Right ventricle myocardium inferior (tissue), 1 donor: ENCODE data around the gene UGT2B11. TPM values are rescaled to one million over a fixed set of nuclear protein-coding genes. Genes with fewer than 3 reads are reported as not detected.
"Not testable (repeated sequence)": the region's sequence is repeated elsewhere in the genome, so short reads cannot be mapped to it uniquely, and the experiment has no call there.

Experiments used
- ATAC-seq: fragments of 200-7000 bp; cut with Tn5 transposase; one replicate; pipeline ENCODE4 v1.9.1; 2020; ENCODE audit warnings: mild to moderate bottlenecking, moderate library complexity
- DNase-seq: peaks from one replicate; pipeline ENCODE4 v3.0.0; 2021; ENCODE audit errors: missing footprints
- intact Hi-C: fragments of 100-400 bp; cut with DNase I; formaldehyde crosslinking; loops from one replicate; pipeline ENCODE4 v1.11.0; 2022
- long read RNA-seq: library from polyadenylated mRNA; unstranded; transcript quantifications from one replicate; pipeline ENCODE4 v2.0.0, GENCODE V29; 2021
- total RNA-seq: library from RNA; stranded (reverse); fragmentation: NEBNext Ultra II Directional; extraction: Animal tissue kit (Norgen Biotek cat#: 25700); gene quantifications from one replicate; pipeline ENCODE4 v1.2.1, GENCODE V29; 2021
- donor health status: DM: no; HTN: yes; CAD: no; lungs with severe emphysema.

Gene UGT2B11
- total RNA-seq, result not detected
- long read RNA-seq, result 0 reads

GRCh38 chr4:69214716-69215115 is at the start of gene UGT2B11:
UGT2B11 (minus strand) TSS chr4:69214748; CDS start chr4:69214722, 26 bp downstream.
- intact Hi-C loops, result no loop called here
- no peak for ATAC-seq
- no peak for DNase-seq

DNA sequence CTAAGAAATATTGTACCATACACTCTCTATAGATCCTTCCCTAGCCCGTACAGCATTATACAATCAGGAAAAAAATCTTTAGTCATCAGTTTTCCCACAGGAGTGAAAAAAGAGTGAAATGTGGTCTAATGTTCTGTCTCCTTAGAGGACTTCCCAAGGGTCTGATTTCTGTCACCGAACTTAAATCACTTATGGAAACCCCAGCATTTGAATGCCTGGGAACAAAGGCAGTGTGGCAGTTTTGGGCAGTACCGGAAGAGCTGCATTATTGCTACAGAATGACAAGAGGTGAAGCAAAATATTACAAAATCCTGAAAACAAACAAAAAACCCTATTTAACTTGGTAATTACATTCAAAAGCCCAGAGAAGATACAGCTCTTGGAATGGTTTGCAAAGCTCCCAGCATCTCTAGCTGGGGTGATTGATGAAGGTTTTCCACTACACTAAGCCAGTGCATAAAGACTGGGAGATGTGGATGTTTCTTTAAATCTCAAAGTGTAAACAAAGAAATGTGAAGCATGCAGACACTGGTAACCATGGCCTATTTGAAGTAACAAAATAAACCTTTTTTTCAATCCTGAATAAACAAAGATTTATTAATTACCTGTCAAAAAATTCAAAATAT is 38.7 kb upstream of the UGT2B11 start:
- intact Hi-C loops, ATAC-seq, DNase-seq: not testable (repeated sequence)

- DNase-seq, intact Hi-C loops, ATAC-seq: not testable (repeated sequence)
Observed at GRCh38 chr4:69250884-69251283, 36.3 kb upstream of the UGT2B11 start.

- DNase-seq, intact Hi-C loops, ATAC-seq: not testable (repeated sequence)
Observed at GRCh38 chr4:69242562-69243240, 28.2 kb upstream of the UGT2B11 start.

DNA sequence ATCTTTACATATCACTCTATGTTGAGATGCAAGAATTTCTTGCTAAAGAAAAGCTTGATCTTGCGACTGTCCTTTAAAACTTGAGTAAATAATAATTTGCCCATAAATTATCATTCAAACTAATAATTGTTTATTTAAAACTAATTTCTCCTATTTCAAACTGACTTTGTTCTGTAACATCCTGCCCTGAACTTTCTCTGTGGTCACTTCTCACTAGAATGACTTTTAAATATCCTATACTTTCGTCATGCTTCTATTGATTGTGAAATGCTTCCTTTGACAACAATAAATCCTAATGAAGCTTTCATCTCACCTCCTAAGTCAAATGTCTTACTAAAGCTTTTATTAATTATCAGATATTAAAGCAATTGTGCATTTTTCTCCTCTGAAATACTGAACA is 27.2 kb upstream of the UGT2B11 start:
- intact Hi-C loops, ATAC-seq, DNase-seq: not testable (repeated sequence)

DNA sequence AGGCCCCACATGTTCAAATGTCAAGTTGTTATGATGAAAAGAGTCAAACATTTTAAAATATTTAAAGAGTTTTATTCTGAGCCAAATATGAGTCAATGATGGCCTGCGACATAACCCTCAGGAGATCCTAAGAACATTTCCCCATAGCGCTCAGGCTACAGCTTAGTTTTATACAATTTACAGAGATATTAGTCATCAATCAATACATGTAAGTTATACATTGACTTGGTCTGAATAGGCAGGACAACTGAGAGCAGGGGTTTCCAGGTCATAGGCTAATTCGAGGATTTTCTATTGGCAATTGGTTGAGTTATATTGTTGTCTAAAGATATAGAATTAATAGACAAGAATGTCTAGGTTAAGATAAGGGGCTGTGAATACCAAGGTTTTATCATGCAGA is 26.2 kb upstream of the UGT2B11 start:
- ATAC-seq, DNase-seq, intact Hi-C loops: not testable (repeated sequence)

GRCh38 chr4:69239557-69240168 is 25.1 kb upstream of the UGT2B11 start:
- intact Hi-C loops, result no loop called here
- ATAC-seq, result no peak
- no peak for DNase-seq

GRCh38 chr4:69239092-69239491 is 24.5 kb upstream of the UGT2B11 start:
- DNase-seq (no peak), ATAC-seq (no peak)
- intact Hi-C loops, result no loop called here

DNA sequence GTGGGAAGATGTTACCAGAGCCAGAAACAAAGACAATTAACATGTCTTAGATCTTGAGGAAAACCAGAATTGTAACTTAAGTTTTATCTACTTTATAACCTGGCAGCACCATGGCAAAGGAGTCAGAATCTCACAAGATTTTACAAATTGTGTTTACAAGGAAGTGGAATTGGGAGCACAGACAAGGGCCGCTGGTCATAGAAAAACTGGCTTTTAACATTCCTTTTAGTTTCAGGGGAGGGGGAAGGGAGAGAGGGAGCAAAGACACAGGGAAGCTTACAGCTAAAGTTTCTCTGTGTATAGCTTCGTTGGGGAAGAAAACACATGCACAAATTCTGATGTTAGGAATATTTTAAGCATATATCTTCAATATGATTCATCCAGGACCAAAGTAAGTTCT is 10.3 kb upstream of the UGT2B11 start:
- intact Hi-C loops, result no loop called here
- ATAC-seq (no peak), DNase-seq (no peak)

DNA sequence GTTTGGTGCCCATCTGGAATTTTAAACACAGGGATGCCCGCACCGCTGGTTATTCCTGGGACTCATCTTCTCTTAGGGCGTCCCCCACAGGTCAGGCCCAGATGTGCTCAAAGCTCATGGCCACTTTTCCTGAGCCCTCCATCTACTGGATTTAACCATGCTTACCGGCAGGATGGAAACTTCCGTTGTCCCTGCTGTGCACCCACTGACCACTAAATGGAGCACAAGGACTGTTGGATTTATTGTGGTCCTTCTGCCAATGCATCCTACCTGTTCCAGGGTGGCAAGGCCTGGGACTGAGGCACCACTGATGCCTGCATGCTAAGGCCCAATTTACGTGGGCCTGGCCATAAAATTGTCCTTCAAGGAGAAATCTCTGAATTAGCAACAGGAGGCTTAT is 8.7 kb upstream of the UGT2B11 start:
- ATAC-seq, DNase-seq, intact Hi-C loops: not testable (repeated sequence)

- ATAC-seq, DNase-seq: not testable (repeated sequence)
Observed at GRCh38 chr4:69218491-69218890, 3.9 kb upstream of the UGT2B11 start.

GRCh38 chr4:69210911-69211310 is 3.6 kb downstream of the UGT2B11 start:
- ATAC-seq, result no peak
- intact Hi-C loops, result no loop called here
- no peak for DNase-seq

More at GRCh38 chr4:69218491-69218890, 3.9 kb upstream of the UGT2B11 start:
- intact Hi-C loops, result not testable (repeated sequence)

DNA sequence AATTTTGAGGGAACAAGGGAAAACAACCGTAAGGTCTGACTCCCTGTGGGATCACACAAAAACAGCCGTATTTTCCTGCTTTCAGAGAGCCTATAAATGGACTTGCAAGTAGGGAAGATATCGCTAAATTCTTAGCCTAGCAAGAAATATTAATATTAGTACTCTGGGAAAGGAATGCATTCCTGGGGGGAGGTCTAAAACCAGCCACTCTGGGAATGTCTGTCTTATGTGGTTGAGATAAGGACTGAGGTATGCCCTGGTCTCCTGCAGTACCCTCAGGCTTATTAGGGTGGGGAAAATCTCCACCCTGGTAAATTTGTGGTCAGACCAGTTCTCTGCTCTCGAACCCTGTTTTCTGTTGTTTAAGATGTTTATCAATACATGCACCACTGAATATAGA is 16.0 kb downstream of the UGT2B11 start:
- intact Hi-C loops, ATAC-seq, DNase-seq: not testable (repeated sequence)

DNA sequence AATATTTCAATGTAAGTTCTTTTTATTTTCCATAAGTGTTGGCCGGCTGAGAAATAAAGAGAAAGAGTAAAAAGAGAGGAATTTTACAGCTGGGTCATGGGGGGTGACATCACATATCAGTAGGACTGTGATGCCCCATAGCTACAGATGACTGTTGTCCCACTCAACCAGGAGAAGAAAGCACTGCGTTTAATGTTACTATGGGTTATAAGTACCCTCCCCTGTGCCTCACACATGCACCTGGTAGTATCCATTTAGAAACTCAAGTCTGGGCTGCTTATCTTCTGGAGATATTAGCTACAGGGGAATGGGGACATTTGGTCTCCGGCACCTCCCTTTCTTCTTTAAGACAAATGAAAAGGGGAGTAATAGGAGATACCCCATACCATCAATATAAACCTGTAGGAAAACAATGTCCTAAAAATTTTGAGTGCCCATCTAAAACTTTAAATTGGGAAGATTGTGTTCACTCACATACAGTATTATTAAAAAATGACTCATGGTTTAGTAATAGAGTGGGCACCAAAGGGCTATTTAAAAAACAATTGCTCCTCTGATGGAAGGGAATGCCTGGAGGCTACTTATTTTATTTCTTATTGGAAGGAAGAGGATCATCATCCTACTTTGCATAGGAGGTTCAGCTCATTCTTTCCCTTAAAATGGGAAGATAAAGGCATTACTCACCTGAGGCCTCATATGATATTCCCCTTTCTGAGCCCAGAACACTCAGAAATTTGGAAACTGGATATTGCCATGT is 18.2 kb downstream of the UGT2B11 start:
- intact Hi-C loops, result no loop called here
- DNase-seq (no peak), ATAC-seq (no peak)

- no peak for DNase-seq
- no peak for ATAC-seq
- intact Hi-C loops, result no loop called here
Observed at GRCh38 chr4:69194166-69194565, 20.4 kb downstream of the UGT2B11 start.

DNA sequence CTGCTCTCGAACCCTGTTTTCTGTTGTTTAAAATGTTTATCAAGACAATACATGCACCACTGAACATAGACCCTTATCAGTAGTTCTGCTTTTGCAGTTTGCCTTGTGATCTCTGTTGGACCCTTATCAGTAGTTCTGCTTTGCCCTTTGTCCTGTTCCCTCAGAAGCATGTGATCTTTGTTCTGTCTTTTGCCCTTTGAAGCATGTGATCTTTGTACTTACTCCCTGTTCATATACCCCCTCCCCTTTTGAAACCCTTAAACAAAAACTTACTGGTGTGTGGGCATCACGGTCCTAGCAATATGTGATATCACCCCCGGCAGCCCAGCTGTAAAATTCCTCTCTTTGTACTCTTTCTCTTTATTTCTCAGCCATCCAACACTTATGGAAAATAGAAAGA is 22.6 kb downstream of the UGT2B11 start:
- DNase-seq, ATAC-seq, intact Hi-C loops: not testable (repeated sequence)

GRCh38 chr4:69190621-69191020 is 23.9 kb downstream of the UGT2B11 start:
- intact Hi-C loops, ATAC-seq, DNase-seq: not testable (repeated sequence)

DNA sequence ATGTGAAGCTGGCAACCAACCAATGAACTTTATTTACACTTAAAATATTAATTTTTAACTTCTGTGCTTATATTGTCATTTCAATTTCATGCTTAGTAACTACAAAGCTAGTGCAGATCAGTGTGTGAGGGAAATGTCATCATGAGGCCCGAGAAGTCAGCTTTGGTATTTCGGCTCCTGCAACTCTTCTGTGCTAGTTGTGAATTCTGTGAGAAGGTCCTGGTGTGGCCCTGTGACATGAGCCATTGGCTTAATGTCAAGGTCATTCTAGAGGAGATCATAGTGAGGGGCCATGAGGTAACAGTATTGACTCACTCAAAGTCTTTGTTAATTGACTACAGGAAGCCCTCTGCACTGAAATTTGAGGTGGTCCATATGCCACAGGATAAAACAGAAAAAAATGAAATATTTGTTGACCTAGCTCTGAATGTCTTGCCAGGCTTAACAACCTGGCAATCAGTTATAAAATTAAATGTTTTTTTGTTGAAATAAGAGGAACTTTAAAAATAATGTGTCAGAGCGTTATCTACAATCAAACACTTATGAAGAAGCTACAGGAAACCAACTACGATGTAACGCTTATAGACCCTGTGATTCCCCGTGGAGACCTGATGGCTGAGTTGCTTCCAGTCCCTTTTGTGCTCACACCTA is 32.9 kb downstream of the UGT2B11 start:
- ATAC-seq, DNase-seq, intact Hi-C loops: not testable (repeated sequence)
